A549 (cell line): Measurements from ENCODE around the gene PPP1R37. TPM values are rescaled to one million over a fixed set of nuclear protein-coding genes. Genes with fewer than 3 reads are reported as not detected.

ENCODE experiments used
- ATAC-seq, 2 experiments: fragments of 200-7000 bp in 1 of 2; fragments of >200 bp in 1 of 2; cut with Nextera tagmentation in 1 of 2; cut with Tn5 transposase in 1 of 2; 3 replicates each; pipeline versions ENCODE4 v1.8.0 to v1.9.1; 2018 to 2020; ENCODE audit warnings: mild to moderate bottlenecking in 1 of 2, moderate library complexity in 1 of 2
- CTCF ChIA-PET: fragments of 300-600 bp; sonication (Branson Sonifier 250); formaldehyde crosslinking; extraction: SDS; loops from one replicate; lab custom pipeline; 2021; ENCODE audit warnings: antibody characterized with exemption, inconsistent platforms; lab: Yijun Ruan, JAX
- POLR2A ChIA-PET: fragments of 350-600 bp; formaldehyde crosslinking; extraction: SDS; loops from one replicate; lab custom pipeline; 2021; ENCODE audit warnings: antibody characterized with exemption, inconsistent platforms; lab: Yijun Ruan, JAX
- DNase-seq, 2 experiments: peaks; one replicate each; pipeline versions ENCODE4 v3.0.0 to v3.0.0-alpha.2; 2011 to 2016; ENCODE audit warnings: low read depth in 1 of 2, low spot score in 1 of 2
- FAIRE-seq: peaks from 2 replicates; lab custom pipeline; 2011; peaks lifted over from hg19 to GRCh38; lab: Jason Lieb, UNC
- H3K27ac ChIP-seq, 2 experiments: fragments of >200 bp; sonication (Bioruptor Twin); formaldehyde crosslinking; 3 replicates each; pipeline ENCODE4 v1.5.1; 2016 to 2017
- H3K4me1 ChIP-seq: fragments of >200 bp; sonication (Bioruptor Twin); formaldehyde crosslinking; 3 replicates; pipeline ENCODE4 v1.6.1; 2016
- H3K4me2 ChIP-seq: fragments of >200 bp; sonication (Bioruptor Twin); formaldehyde crosslinking; 3 replicates; pipeline ENCODE4 v1.6.1; 2016
- H3K4me3 ChIP-seq: fragments of >200 bp; sonication (Bioruptor Twin); formaldehyde crosslinking; 3 replicates; pipeline ENCODE4 v1.5.1; 2016
- H3K9me3 ChIP-seq: fragments of >200 bp; sonication (Bioruptor Twin); formaldehyde crosslinking; 3 replicates; pipeline ENCODE4 v1.6.1; 2016
- CEBPB ChIP-seq, 2 experiments: fragments of >200 bp in 1 of 2; sonication (Bioruptor Twin) in 1 of 2; formaldehyde crosslinking in 1 of 2; IDR thresholded peaks; 2 replicates each; pipeline ENCODE4 v1.6.1; 2012 to 2016
- CHD2 ChIP-seq: fragments of 150-350 bp; IDR thresholded peaks from 2 replicates; pipeline ENCODE4 v1.6.1; 2014; ENCODE audit warnings: low read length; ENCODE audit not compliant: partially characterized antibody
- EP300 ChIP-seq, 2 experiments: fragments of >200 bp; sonication (Bioruptor Twin); formaldehyde crosslinking; IDR thresholded peaks; 2 replicates in 1 of 2; 3 replicates in 1 of 2; pipeline ENCODE4 v1.6.1; 2016 to 2017
- FOXS1 ChIP-seq: fragments of 250-450 bp; sonication (Bioruptor Pico); IDR thresholded peaks from 2 replicates; pipeline ENCODE4 v1.5.0; 2020; ENCODE audit warnings: mild to moderate bottlenecking, moderate library complexity
- JUN ChIP-seq, 2 experiments: fragments of >200 bp; sonication (Bioruptor Twin); formaldehyde crosslinking; IDR thresholded peaks; 2 replicates in 1 of 2; 3 replicates in 1 of 2; pipeline ENCODE4 v1.6.1; 2016 to 2017
- MAFK ChIP-seq: fragments of 450-650 bp; IDR thresholded peaks from 2 replicates; pipeline ENCODE4 v1.6.1; 2014; ENCODE audit not compliant: partially characterized antibody
- MYC ChIP-seq: IDR thresholded peaks from 2 replicates; pipeline ENCODE4 v1.6.1; 2012; ENCODE audit warnings: mild to moderate bottlenecking, inconsistent platforms, low read length, improper control_type of control experiment, borderline replicate concordance
- NPAS2 ChIP-seq: fragments of 250-450 bp; sonication (Bioruptor Pico); IDR thresholded peaks from 2 replicates; pipeline ENCODE4 v1.8.0; 2022; ENCODE audit warnings: mild to moderate bottlenecking, moderate library complexity, borderline replicate concordance
- PHF8 ChIP-seq: fragments of 200-600 bp; sonication (generic); IDR thresholded peaks from 2 replicates; pipeline ENCODE4 v1.6.1; 2016; ENCODE audit warnings: low read depth, mild to moderate bottlenecking, antibody characterized with exemption, moderate library complexity, borderline replicate concordance
- POLR2A ChIP-seq: IDR thresholded peaks from 2 replicates; pipeline ENCODE4 v1.6.1; 2012; ENCODE audit warnings: mild to moderate bottlenecking, low read length
- RAD21 ChIP-seq, 2 experiments: fragments of >200 bp in 1 of 2; sonication (Bioruptor Twin) in 1 of 2; formaldehyde crosslinking in 1 of 2; IDR thresholded peaks in 1 of 2; conservative IDR thresholded peaks in 1 of 2; 2 replicates in 1 of 2; 3 replicates in 1 of 2; pipeline ENCODE4 v1.6.1; 2012 to 2018; ENCODE audit warnings: inconsistent platforms in 1 of 2
- RNF2 ChIP-seq: fragments of 200-600 bp; sonication (generic); IDR thresholded peaks from 2 replicates; pipeline ENCODE4 v1.6.1; 2016; ENCODE audit warnings: low read depth, mild to moderate bottlenecking, antibody characterized with exemption, moderate library complexity, borderline replicate concordance
- TFCP2L1 ChIP-seq: fragments of 250-450 bp; sonication (Bioruptor Pico); IDR thresholded peaks from 2 replicates; pipeline ENCODE4 v1.5.0; 2021; ENCODE audit warnings: mild to moderate bottlenecking
- ZNF302 ChIP-seq: fragments of 250-450 bp; sonication (Bioruptor Pico); IDR thresholded peaks from 2 replicates; pipeline ENCODE4 v1.9.0; 2021; ENCODE audit warnings: inconsistent platforms, mild to moderate bottlenecking, moderate library complexity
- WGBS: methylation state at CpG from one replicate; pipeline ENCODE4 v1.1.6; 2017; ENCODE audit errors: missing lambda C conversion rate; 5-methylcytosine and 5-hydroxymethylcytosine counted together
- polyA plus RNA-seq, 4 experiments: library from polyadenylated mRNA; depleted of rRNA in 3 of 4; stranded (reverse); fragments of >200 nt; fragmentation: RNase III in 1 of 4; extraction: RNeasy Plus Mini Kit Qiagen cat#74134 plus additional on column Dnase treatment in 1 of 4; gene quantifications; 2 replicates in 3 of 4; 3 replicates in 1 of 4; pipeline ENCODE4 v1.2.3, GENCODE V29; 2011 to 2017
- TF ChIP-seq, protein P1 (sequence below): fragments of 250-450 bp; sonication (Bioruptor Pico); IDR thresholded peaks from 2 replicates; pipeline ENCODE4 v1.5.0; 2021; ENCODE audit warnings: mild to moderate bottlenecking, moderate library complexity, borderline replicate concordance
- TF ChIP-seq, protein P2 (sequence below): IDR thresholded peaks from 2 replicates; pipeline ENCODE4 v1.6.1; 2012; ENCODE audit warnings: low read depth, borderline replicate concordance
- TF ChIP-seq, protein P3 (sequence below): fragments of >200 bp; sonication (Bioruptor Twin); formaldehyde crosslinking; IDR thresholded peaks from 3 replicates; pipeline ENCODE4 v1.5.1; 2016
- TF ChIP-seq, protein P4 (sequence below): fragments of 250-450 bp; sonication (Bioruptor Pico); IDR thresholded peaks from 2 replicates; pipeline ENCODE4 v1.5.0; 2020; ENCODE audit warnings: low read depth, mild to moderate bottlenecking, moderate library complexity
- TF ChIP-seq, protein P5 (sequence below): fragments of 450-650 bp; IDR thresholded peaks from 2 replicates; pipeline ENCODE4 v1.6.1; 2014; ENCODE audit warnings: antibody characterized with exemption

Gene PPP1R37
- polyA plus RNA-seq, 2 of the 4 experiments (the other 2 are of a cell fraction), result 9.1 to 21.8 TPM

DNA sequence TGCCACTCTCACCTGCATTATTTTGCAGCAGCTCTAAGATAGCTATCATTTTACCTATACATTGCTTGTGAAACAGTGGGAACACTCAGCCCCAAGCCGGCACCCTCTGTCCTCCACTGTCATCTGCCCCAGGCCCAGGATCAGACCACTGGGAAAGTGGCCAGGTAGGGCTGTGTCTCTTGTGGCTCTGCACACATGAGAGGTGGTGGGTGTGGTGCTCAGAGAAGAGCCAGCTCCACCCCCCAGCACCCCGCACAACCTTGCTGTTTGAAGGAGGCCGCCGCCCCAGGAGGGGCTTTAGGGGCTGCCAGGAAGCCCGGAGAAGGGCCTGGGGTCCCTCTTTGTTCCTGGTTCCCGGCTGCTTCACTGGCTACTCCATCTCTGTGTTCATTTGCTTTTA is 26.6 kb downstream of the PPP1R37 start:
- Histone ChIP-seq H3K4me1 (no peaks in the 10 kb centered on the region), H3K9me3 (no peaks in the 10 kb centered on the region), H3K27ac (no peak overlapping the region), H3K4me3 (no peak overlapping the region), H3K4me2 (no peak overlapping the region)
- FAIRE-seq, result no peak
- no peak for ATAC-seq
- DNase-seq, result no peak
- TF ChIP-seq MAFK, result no peak
- no peak for TF ChIP-seq MYC
- TF ChIP-seq, protein P1, sequence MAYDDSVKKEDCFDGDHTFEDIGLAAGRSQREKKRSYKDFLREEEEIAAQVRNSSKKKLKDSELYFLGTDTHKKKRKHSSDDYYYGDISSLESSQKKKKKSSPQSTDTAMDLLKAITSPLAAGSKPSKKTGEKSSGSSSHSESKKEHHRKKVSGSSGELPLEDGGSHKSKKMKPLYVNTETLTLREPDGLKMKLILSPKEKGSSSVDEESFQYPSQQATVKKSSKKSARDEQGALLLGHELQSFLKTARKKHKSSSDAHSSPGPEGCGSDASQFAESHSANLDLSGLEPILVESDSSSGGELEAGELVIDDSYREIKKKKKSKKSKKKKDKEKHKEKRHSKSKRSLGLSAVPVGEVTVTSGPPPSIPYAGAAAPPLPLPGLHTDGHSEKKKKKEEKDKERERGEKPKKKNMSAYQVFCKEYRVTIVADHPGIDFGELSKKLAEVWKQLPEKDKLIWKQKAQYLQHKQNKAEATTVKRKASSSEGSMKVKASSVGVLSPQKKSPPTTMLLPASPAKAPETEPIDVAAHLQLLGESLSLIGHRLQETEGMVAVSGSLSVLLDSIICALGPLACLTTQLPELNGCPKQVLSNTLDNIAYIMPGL (CRISPR knock-in tag), result no peak
- 88% methylated on average over 6 of the region's 6 CpGs for WGBS
- POLR2A ChIA-PET, result no interaction called here
- CTCF ChIA-PET, result interaction anchor here (1.0 to 2.2 kb wide), 5 partner anchors 9 to 24 kb away, joined by 3 to 9 read pairs (median 6); no protein-coding TSS in a partner anchor

DNA sequence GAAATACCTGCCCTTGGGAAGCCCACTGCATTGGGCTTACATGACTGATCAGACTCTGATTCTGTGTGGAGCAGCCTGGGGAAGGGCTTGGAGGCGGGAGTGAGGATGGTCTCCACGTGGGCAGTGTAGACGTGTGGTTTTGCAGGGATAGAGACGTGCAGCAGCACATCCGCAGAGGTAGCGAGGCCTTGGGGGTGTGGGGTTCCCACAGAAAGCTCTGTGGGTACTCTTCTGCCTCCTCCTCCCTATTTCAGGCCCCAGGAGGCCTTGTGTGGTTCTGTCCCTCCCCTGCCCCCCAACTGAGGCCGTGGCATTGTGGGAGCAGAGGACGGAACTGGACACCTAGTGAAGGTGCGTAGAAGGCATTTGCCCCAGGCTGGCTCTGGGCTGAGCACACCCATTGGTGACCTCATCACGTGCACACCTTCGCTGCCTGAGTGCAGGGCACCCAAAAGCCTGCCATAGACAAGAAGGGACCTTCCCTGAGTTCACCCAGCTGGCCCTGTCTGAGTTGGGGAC is 28.9 kb downstream of the PPP1R37 start:
- DNase-seq (no peak), FAIRE-seq (no peak), ATAC-seq (no peak)
- Histone ChIP-seq H3K4me1 (no peaks in the 10 kb centered on the region), H3K9me3 (no peaks in the 10 kb centered on the region), H3K4me3 (no peak overlapping the region), H3K4me2 (no peak overlapping the region), H3K27ac (no peak overlapping the region)
- WGBS, result 85% methylated on average over 11 of the region's 11 CpGs
- no peak for TF ChIP-seq RAD21 (conservative IDR thresholded peaks at IDR 0.05 in 1 of 2, IDR thresholded peaks at IDR 0.05 in 1 of 2)
- TF ChIP-seq, protein P2, sequence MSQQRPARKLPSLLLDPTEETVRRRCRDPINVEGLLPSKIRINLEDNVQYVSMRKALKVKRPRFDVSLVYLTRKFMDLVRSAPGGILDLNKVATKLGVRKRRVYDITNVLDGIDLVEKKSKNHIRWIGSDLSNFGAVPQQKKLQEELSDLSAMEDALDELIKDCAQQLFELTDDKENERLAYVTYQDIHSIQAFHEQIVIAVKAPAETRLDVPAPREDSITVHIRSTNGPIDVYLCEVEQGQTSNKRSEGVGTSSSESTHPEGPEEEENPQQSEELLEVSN, result no peak
- no peak for TF ChIP-seq POLR2A
- TF ChIP-seq PHF8, result no peak
- TF ChIP-seq ZNF302, result no peak
- TF ChIP-seq CHD2, result no peak
- no peak for TF ChIP-seq CEBPB (IDR thresholded peaks at IDR 0.05)
- ChIA-PET CTCF (no interaction called here), POLR2A (no interaction called here)

DNA sequence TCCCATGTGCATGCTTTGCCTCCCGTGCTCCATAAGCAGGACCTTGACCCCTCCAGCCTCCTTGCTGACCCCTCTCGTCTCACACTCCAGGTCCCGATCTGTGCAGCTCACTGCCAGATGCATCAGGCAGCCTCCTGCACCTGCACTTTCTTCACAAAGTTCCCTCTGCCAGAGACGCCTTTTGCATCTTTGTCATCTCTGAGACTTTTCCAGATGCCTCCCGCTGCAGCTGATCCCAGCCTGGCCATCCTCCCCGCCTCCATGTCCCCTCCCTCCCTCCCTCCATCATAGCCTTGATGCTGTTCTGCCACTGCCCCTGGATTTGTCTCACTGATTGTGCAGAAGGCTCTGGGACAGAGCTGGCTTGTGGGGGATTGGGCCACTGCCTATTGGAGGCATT is 29.9 kb downstream of the PPP1R37 start:
- ChIA-PET CTCF (interaction anchor here (2.0 to 6.1 kb wide), 3 partner anchors 12 to 23 kb away, joined by 4 to 46 read pairs (median 16); no protein-coding TSS in a partner anchor), POLR2A (interaction anchor here (0.6 to 0.7 kb wide), 2 partner anchors 20 to 24 kb away, joined by 3 to 4 read pairs; no protein-coding TSS in a partner anchor)
- Histone ChIP-seq H3K4me3 (no peak overlapping the region), H3K4me1 (no peaks in the 10 kb centered on the region), H3K9me3 (no peaks in the 10 kb centered on the region), H3K27ac (no peak overlapping the region), H3K4me2 (no peak overlapping the region)
- WGBS, result 82% methylated on average over 6 of the region's 6 CpGs
- FAIRE-seq (no peak), DNase-seq (no peak), ATAC-seq (no peak)
- TF ChIP-seq EP300 (IDR thresholded peaks at IDR 0.05), result no peak
- TF ChIP-seq CEBPB (IDR thresholded peaks at IDR 0.05), result no peak
- TF ChIP-seq RNF2, result no peak
- no peak for TF ChIP-seq PHF8
- no peak for TF ChIP-seq JUN (IDR thresholded peaks at IDR 0.05)
- TF ChIP-seq, protein P3, sequence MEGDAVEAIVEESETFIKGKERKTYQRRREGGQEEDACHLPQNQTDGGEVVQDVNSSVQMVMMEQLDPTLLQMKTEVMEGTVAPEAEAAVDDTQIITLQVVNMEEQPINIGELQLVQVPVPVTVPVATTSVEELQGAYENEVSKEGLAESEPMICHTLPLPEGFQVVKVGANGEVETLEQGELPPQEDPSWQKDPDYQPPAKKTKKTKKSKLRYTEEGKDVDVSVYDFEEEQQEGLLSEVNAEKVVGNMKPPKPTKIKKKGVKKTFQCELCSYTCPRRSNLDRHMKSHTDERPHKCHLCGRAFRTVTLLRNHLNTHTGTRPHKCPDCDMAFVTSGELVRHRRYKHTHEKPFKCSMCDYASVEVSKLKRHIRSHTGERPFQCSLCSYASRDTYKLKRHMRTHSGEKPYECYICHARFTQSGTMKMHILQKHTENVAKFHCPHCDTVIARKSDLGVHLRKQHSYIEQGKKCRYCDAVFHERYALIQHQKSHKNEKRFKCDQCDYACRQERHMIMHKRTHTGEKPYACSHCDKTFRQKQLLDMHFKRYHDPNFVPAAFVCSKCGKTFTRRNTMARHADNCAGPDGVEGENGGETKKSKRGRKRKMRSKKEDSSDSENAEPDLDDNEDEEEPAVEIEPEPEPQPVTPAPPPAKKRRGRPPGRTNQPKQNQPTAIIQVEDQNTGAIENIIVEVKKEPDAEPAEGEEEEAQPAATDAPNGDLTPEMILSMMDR, result no peak
- no peak for TF ChIP-seq FOXS1 (CRISPR knock-in tag)
- TF ChIP-seq, protein P4, sequence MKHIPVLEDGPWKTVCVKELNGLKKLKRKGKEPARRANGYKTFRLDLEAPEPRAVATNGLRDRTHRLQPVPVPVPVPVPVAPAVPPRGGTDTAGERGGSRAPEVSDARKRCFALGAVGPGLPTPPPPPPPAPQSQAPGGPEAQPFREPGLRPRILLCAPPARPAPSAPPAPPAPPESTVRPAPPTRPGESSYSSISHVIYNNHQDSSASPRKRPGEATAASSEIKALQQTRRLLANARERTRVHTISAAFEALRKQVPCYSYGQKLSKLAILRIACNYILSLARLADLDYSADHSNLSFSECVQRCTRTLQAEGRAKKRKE, result no peak
- no peak for TF ChIP-seq RAD21 (conservative IDR thresholded peaks at IDR 0.05 in 1 of 2, IDR thresholded peaks at IDR 0.05 in 1 of 2)
- TF ChIP-seq TFCP2L1, result no peak
- no peak for TF ChIP-seq NPAS2
- TF ChIP-seq, protein P5, sequence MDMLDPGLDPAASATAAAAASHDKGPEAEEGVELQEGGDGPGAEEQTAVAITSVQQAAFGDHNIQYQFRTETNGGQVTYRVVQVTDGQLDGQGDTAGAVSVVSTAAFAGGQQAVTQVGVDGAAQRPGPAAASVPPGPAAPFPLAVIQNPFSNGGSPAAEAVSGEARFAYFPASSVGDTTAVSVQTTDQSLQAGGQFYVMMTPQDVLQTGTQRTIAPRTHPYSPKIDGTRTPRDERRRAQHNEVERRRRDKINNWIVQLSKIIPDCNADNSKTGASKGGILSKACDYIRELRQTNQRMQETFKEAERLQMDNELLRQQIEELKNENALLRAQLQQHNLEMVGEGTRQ, result no peak
